HG03571 (cell line): Measurements from ENCODE around the gene PLGRKT.
A peak's percentile ranks its signal among the peaks of the same experiment; 100 is the strongest.
"Not testable (repeated sequence)": the region's sequence is repeated elsewhere in the genome, so short reads cannot be mapped to it uniquely, and the experiment has no call there.

Experiments used
- ATAC-seq: cut with Tn5 transposase; IDR thresholded peaks from one replicate; pipeline ENCODE4 v1.9.1; 2021; ENCODE audit not compliant: unreplicated experiment

Gene PLGRKT

DNA sequence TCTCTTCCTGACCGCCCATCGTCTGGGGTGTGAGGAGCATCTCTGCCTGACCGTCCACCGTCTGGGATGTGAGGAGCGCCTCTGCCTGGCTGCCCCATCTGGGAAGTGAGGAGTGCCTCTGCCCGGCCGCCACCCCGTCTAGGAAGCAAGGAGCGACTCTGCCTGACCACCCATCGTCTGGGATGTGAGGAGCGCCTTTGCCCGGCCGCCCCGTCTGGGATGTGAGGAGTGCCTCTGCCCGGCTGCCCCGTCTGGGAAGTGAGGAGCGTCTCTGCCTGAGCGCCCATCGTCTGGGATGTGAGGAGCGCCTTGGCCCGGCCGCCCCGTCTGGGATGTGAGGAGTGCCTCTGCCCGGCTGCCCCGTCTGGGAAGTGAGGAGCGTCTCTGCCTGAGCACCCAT is 4.4 kb downstream of the PLGRKT start:
- not testable (repeated sequence) for ATAC-seq

DNA sequence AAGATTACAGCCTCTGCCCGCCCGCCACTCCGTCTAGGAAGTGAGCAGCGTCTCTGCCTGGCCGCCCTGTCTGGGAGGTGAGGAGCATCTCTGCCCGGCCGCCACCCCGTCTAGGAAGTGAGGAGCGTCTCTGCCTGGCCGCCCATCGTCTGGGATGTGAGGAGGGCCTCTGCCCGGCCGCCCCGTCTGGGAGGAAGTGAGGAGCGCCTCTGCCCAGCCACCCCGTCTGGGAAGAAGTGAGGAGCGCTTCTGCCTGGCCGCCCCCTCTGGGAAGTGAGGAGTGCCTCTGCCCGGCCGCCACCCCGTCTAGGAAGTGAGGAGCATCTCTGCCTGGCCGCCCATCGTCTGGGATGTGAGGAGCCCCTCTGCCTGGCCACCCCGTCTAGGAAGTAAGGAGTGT is 4.8 kb downstream of the PLGRKT start:
- not testable (repeated sequence) for ATAC-seq

- no peak for ATAC-seq
These were observed 6.8 kb downstream of the PLGRKT start for GRCh38 chr9:5430912-5431311.

DNA sequence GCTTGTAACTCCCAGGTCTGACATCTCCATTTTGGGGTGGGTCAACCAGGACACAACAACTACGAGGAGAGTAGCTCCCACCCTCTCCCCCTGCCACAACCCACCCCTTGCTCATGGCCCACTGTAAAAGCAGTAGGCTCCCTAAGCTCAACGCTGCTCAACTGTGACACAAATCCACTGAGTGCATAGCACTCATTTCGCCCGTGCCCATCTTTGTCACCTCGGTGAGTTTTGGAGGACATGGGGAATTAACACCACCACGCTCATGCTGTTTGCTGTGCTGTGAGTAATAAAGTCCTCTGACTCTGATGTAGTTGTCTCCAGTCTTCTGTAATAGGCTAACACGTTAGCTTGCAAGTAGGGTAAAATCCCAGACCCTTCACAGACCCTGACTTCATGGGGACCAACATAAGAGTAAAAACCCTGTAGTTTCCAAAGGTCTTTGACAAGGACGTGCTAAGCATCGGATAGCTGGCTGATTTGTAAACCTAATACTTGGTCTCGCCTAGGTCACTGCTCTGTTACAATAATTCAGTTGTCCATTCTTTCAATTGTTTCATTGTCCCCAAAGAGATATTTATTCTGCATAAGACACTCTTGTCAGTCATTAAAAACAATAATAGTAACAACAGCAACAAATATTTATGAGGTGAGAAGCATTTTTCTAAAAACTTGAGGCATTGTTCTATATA is 7.7 kb downstream of the PLGRKT start:
- ATAC-seq, result no peak

DNA sequence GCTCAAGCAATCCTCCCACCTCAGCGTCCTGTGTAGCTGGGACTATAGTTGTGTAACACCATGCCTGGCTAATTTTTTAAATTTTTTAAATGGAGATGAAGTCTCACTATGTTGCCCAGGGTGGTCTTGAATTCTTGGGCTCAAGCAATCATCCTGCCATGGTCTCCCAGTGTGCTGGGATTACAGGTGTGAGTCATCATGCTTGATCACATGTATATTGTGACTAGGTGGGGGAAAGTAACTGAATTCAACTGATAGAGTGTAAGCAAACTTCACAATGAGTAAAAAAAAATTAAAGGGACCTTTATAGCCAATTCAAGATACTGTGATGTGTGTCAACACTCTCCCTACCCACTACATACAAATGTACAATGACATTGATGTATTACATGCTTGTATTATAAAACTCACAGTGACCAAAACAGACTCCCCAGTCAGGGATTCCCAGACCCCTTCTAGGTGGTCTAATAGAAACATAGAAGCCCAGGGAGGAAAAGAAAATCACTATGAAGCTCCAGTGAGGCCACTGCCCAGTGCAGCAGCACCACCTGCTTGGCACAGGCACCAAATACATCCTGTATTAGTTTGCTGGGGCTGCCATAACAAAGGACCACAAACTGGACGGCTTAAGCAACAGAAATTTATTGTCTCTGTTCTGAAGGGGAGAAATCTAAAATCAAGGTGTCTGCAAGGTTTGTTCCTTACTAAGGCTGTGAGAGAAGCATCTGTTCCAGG is 8.8 kb downstream of the PLGRKT start:
- no peak for ATAC-seq

- ATAC-seq, result no peak
These were observed 9.6 kb downstream of the PLGRKT start for GRCh38 chr9:5428172-5428571.

GRCh38 chr9:5427005-5427404 is 10.7 kb downstream of the PLGRKT start:
- no peak for ATAC-seq

DNA sequence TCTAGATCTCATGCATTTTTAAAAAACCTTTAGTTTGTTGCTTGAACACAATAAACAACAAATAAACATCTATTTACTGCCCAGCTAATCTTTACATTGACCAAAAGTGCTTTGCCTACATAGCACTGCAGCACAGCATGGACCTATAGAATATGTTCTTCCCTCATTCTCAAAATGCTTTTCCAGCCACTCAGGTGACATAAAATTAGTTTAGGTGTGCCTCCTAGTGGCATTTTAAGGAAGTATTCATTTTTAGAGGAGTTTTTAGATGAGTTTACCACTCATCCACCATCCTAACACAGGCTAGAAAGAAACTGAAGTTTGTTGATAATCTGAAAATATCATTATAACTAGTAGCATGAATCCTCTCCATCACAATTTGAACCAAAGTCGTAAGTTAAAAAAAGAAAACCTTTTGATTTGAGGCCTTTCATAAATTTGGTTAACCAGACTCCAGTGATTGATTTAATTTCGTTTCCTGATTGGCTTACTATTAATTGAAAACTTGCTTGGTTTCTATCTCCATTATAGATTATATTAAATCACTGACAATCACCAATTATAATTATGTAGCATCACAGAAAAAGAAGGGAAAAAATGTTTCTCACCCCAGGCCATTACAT is 12.6 kb downstream of the PLGRKT start:
- no peak for ATAC-seq

DNA sequence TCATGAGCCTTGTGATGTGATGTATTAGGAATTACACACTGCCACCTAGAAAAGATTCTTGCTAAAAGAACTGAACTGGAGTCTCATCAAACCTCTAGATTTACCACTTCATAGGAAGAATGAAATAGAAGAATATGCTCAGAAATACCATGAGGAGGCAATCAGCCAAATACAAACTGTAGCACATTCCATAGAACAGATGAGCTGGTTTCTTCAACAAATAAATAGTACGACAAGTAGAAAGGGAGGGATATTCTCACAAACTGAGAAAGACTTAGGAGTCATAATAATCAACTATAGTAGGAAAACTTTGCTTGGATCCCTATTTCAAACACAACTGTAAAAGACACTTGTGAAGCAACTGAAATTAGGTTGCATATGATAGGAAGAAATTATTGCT is 15.4 kb downstream of the PLGRKT start:
- no peak for ATAC-seq

GRCh38 chr9:5421163-5421562 is 16.6 kb downstream of the PLGRKT start:
- ATAC-seq, result no peak

DNA sequence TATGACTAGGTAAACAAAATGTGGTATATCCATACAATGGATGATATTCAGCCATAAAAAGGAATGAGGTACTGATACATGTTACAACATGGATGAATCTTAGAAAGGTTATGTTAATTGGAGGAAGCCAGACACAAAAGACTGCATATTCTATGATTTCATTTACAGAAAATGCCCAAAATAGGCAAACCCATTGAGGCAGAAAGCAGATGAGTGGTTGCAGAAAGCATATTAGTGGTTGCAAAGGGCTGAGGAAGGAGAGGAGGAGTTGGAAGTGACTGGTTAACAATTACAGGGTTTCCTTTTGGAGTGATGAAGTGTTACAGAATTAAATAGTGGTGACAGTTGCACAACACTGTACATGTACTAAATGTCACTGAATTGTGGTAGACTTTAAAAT is 17.7 kb downstream of the PLGRKT start:
- no peak for ATAC-seq

- no peak for ATAC-seq
These were observed 19.2 kb downstream of the PLGRKT start for GRCh38 chr9:5418481-5418880.

- ATAC-seq, result no peak
These were observed 20.8 kb downstream of the PLGRKT start for GRCh38 chr9:5416953-5417352.

GRCh38 chr9:5408596-5408995 is 29.1 kb downstream of the PLGRKT start:
- no peak for ATAC-seq

GRCh38 chr9:5402217-5402616 is 35.5 kb downstream of the PLGRKT start:
- ATAC-seq, result no peak

DNA sequence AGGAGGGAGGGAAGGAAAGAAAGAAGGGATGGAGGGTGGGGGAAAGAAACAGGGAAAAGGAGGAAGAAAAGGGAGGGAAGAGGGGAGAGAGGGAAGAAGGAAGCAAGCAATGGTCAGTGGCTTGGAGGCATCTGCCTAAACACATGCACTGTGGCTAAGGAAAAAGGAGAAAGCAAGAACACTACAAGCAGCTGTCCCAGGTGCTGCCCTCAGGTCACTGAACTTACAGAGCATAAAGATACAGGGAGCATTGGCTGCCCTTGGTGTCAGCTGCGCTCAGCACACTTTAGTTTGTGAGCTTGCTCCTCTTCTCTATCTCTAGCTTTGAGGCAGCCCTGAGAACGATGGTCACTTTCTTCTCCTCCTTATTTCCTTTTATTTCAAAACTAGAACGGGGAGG is 40.2 kb downstream of the PLGRKT start:
- ATAC-seq, result not testable (repeated sequence)

DNA sequence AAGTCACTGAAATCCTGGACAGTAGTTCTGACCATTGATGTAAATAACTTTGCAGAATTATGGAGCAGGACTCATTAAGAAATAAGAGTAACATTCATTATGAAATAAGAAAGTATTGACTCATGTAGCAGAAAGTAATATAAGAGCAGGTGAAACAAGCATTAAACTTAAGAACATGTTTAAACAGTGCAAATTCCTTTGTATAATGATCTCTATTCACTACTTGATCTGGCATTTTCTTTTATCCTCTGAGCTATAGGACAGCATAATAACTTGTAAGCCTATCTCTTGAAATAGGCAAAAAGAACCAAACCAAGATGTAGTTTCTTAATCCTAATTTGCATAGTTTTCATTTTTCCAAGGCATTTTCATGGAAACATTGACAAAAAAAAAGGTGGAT is 42.3 kb downstream of the PLGRKT start:
- ATAC-seq, result no peak

DNA sequence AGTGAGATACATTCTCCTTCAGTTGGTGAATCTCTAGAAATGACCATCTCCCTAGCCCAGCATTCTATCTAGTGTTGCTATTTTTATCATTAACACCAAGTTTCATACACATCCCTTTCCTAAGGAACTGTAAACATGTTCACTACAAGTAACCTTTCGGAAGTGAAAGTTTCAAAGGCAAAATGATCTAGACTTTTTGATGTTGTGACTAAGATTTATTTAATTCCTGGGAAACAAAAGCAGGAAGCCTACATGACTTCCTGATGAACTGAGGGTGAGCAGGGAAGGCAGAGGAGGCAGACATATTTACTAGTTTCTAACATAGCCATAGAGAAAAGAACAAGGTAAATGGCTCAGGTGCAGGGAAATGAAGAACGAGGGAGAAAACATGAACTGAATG is 43.7 kb downstream of the PLGRKT start:
- not testable (repeated sequence) for ATAC-seq

GRCh38 chr9:5393497-5393896 is 44.2 kb downstream of the PLGRKT start:
- no peak for ATAC-seq

DNA sequence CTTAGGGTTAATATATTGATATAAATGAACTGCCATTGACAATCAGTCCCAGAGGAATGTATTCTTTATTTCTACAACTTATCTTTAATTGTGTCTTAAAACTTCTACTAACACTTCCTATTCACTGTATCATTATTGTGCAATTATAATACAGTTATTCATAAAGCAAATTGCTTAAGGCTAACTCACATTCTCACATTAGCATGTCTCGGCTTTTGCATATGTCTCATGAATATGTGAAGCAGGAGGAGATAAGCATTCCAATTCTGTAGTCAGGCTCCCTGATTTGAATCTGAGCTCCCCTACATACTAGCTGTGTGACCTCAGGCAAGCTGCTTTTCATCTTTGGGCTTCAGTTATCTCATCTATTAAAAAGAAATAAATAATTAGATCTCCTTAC is 45.4 kb downstream of the PLGRKT start:
- no peak for ATAC-seq

- peak; percentile 65 for ATAC-seq
These were observed 48.5 kb downstream of the PLGRKT start for GRCh38 chr9:5389109-5389732.
